Fibroblast of the conjunctiva (primary cell): Measurements from ENCODE around the gene KLK7.
"Not testable (repeated sequence)": the region's sequence is repeated elsewhere in the genome, so short reads cannot be mapped to it uniquely, and the experiment has no call there.

Experiments
- DNase-seq: peaks from one replicate; pipeline ENCODE4 v3.0.0-alpha.2; 2010; ENCODE audit warnings: low read depth

KLK7 gene

GRCh38 chr19:51010066-51010795, 26.5 kb upstream of the KLK7 start:
- DNase-seq = no peak

GRCh38 chr19:51009061-51009891, 25.6 kb upstream of the KLK7 start:
- no peak for DNase-seq

- DNase-seq = no peak
Measured at GRCh38 chr19:51007488-51007887, 23.8 kb upstream of the KLK7 start.

GRCh38 chr19:51006406-51006805, 22.7 kb upstream of the KLK7 start:
- DNase-seq = no peak

- no peak for DNase-seq
Measured at GRCh38 chr19:51005248-51005647, 21.5 kb upstream of the KLK7 start.

- no peak for DNase-seq
Measured at GRCh38 chr19:51003316-51003715, 19.6 kb upstream of the KLK7 start.

- no peak for DNase-seq
Measured at GRCh38 chr19:51002542-51003311, 19.0 kb upstream of the KLK7 start.

GRCh38 chr19:51002089-51002532, 18.4 kb upstream of the KLK7 start:
- no peak for DNase-seq

- no peak for DNase-seq
Measured at GRCh38 chr19:51001515-51001914, 17.8 kb upstream of the KLK7 start, which contains the start of gene KLK8. TSS of gene KLK8 (minus strand) at chr19:51001604. CDS start at chr19:51001167, 437 bp downstream.

GRCh38 chr19:51000981-51001380, 17.3 kb upstream of the KLK7 start:
- no peak for DNase-seq

- DNase-seq = no peak
Measured at GRCh38 chr19:51000426-51000825, 16.7 kb upstream of the KLK7 start.

- DNase-seq = no peak
Measured at GRCh38 chr19:50998686-50999085, 15.0 kb upstream of the KLK7 start.

GRCh38 chr19:50998061-50998460, 14.3 kb upstream of the KLK7 start:
- no peak for DNase-seq

GRCh38 chr19:50994129-50994528, 10.4 kb upstream of the KLK7 start:
- DNase-seq = no peak

GRCh38 chr19:50992666-50993035, 8.9 kb upstream of the KLK7 start:
- DNase-seq = no peak

GRCh38 chr19:50984416-50984815, 699 bp upstream of the KLK7 start:
- not testable (repeated sequence) for DNase-seq

GRCh38 chr19:50982186-50982585, 1.5 kb downstream of the KLK7 start:
- no peak for DNase-seq

GRCh38 chr19:50981587-50982146, 2.0 kb downstream of the KLK7 start:
- DNase-seq = no peak

GRCh38 chr19:50980208-50980607, 3.5 kb downstream of the KLK7 start:
- no peak for DNase-seq

GRCh38 chr19:50979758-50980157, 4.0 kb downstream of the KLK7 start:
- no peak for DNase-seq

GRCh38 chr19:50978772-50979390, 4.8 kb downstream of the KLK7 start:
- no peak for DNase-seq

GRCh38 chr19:50977626-50978025, 6.1 kb downstream of the KLK7 start:
- no peak for DNase-seq
